Upper lobe of right lung (tissue), 1 donor: ENCODE measurements around the gene SKIC8. TPM values are rescaled to one million over a fixed set of nuclear protein-coding genes. Genes with fewer than 3 reads are reported as not detected.

Experiments used
- ATAC-seq: fragments of 200-7000 bp; cut with Tn5 transposase; one replicate; pipeline ENCODE4 v1.9.1; 2020; ENCODE audit warnings: mild to moderate bottlenecking, moderate library complexity
- DNase-seq: peaks from one replicate; pipeline ENCODE4 v3.0.0-alpha.2; 2020
- H3K27ac ChIP-seq: fragments of 200-600 bp; one replicate; pipeline ENCODE4 v1.8.0; 2022
- H3K27me3 ChIP-seq: fragments of 200-600 bp; one replicate; pipeline ENCODE4 v1.8.0; 2022; ENCODE audit warnings: mild to moderate bottlenecking
- H3K36me3 ChIP-seq: fragments of 200-600 bp; one replicate; pipeline ENCODE4 v1.8.0; 2022
- H3K4me1 ChIP-seq: fragments of 200-600 bp; one replicate; pipeline ENCODE4 v1.8.0; 2022
- H3K4me3 ChIP-seq: fragments of 200-600 bp; one replicate; pipeline ENCODE4 v1.8.0; 2022; ENCODE audit warnings: mild to moderate bottlenecking
- H3K9me3 ChIP-seq: fragments of 200-600 bp; one replicate; pipeline ENCODE4 v1.8.0; 2022
- intact Hi-C: fragments of 100-400 bp; cut with DNase I; formaldehyde crosslinking; loops from one replicate; pipeline ENCODE4 v1.11.0; 2022
- total RNA-seq: library from RNA; stranded (reverse); fragmentation: NEBNext Ultra II Directional; extraction: Animal tissue kit (Norgen Biotek cat#: 25700); gene quantifications from one replicate; pipeline ENCODE4 v1.2.1, GENCODE V29; 2021
- TF ChIP-seq, protein P1 (sequence below): fragments of 200-600 bp; IDR thresholded peaks from one replicate; pipeline ENCODE4 v1.8.0; 2022; ENCODE audit warnings: antibody characterized with exemption
- donor health status: DM: no; HTN: yes; CAD: no; lungs with severe emphysema.

SKIC8 gene
- total RNA-seq, 1 donor from 2014 or later: 37.9 TPM

DNA sequence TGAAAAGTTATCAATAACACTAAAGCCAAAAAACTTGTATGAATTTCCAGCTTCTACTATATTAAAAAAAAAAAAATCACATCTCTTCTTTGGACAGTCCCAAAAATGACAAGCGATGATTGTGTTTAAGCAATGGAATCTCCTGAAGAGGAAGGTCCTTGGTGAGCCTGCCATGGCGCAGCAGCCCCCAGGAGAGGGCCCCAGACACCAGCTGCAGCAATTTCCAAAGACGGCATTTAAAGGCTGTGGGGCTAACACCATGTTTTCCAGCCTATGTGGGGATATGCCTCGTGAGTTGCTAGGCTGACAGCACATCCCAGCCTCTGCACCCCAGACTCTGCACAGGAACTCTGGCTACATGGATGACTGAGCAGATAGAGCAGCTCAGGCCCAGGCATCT lies 14.7 kb downstream of the SKIC8 start:
- Histone ChIP-seq H3K9me3 (no peaks in the 10 kb centered on the region), H3K4me1 (peaks cover 2% of the 10 kb centered on the region), H3K27me3 (no peaks in the 10 kb centered on the region), H3K4me3 (no peak overlapping the region), H3K36me3 (peaks cover 97% of the 10 kb centered on the region), H3K27ac (no peak overlapping the region)
- TF ChIP-seq, protein P1, sequence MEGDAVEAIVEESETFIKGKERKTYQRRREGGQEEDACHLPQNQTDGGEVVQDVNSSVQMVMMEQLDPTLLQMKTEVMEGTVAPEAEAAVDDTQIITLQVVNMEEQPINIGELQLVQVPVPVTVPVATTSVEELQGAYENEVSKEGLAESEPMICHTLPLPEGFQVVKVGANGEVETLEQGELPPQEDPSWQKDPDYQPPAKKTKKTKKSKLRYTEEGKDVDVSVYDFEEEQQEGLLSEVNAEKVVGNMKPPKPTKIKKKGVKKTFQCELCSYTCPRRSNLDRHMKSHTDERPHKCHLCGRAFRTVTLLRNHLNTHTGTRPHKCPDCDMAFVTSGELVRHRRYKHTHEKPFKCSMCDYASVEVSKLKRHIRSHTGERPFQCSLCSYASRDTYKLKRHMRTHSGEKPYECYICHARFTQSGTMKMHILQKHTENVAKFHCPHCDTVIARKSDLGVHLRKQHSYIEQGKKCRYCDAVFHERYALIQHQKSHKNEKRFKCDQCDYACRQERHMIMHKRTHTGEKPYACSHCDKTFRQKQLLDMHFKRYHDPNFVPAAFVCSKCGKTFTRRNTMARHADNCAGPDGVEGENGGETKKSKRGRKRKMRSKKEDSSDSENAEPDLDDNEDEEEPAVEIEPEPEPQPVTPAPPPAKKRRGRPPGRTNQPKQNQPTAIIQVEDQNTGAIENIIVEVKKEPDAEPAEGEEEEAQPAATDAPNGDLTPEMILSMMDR: no peak
- ATAC-seq: no peak
- intact Hi-C loops: no loop called here
- no peak for DNase-seq

DNA sequence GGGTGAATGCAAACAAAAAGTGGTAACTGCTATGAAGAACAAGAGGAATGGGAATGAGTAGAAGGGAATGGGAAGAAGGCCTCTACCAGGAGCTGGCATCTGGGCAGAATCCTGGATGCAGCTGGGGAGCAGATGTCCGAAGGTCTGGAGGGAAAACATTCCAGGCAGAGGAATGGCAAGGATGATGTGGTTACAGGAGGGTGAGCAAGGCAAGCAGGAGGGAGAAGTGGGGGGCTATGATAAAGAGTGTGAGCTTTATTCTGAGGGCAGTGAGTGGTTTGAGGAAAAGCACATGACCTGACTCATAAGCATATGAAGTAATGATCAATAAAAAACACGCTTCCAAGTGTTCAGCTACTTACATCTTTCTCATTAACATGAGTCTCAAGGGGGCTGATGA lies 17.1 kb downstream of the SKIC8 start:
- intact Hi-C loops: no loop called here
- TF ChIP-seq, protein P1: no peak
- ATAC-seq: no peak
- H3K36me3 ChIP-seq: peaks cover 79% of the 10 kb centered on the region
- no peak for DNase-seq
- no peaks in the 10 kb centered on the region for H3K4me1 ChIP-seq
- no peak overlapping the region for H3K4me3 ChIP-seq
- H3K9me3 ChIP-seq: no peaks in the 10 kb centered on the region
- no peak overlapping the region for H3K27ac ChIP-seq
- H3K27me3 ChIP-seq: no peaks in the 10 kb centered on the region

DNA sequence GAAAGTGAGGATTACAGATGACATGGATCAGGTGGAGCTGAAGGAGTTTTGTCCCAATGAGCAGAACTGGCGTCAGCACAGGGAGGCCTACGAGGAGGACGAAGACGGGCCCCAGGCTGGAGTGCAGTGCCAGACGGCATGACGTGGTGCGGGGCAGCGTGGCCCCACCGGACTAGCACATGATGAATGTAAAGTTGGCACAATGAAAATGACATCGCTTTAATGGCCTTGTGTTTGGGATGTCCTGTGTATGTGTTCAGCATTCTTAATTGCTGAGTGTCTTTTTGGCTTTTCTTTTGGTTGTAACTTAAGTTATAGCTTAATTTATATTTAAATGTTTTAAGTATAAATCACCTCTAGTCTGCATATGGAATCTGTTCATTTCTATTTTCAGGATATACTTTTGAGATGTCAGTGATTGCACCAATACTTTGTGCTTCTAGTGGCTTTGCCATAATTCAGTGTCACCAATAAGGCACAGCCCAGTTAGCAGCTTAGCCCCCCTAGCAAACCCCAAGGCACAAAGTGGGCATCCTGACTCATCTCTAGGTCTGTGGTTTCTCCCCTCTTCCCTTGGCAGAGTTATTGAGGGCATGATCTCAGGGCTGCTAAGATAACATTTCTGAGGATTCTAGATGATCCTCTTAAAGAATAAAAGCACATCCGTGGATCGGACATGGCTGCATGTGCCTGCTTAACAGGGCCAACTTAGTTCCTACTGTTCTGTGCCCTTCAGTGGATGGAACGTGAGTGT lies 18.9 kb downstream of the SKIC8 start:
- no peak for DNase-seq
- H3K4me1 ChIP-seq: no peaks in the 10 kb centered on the region

DNA sequence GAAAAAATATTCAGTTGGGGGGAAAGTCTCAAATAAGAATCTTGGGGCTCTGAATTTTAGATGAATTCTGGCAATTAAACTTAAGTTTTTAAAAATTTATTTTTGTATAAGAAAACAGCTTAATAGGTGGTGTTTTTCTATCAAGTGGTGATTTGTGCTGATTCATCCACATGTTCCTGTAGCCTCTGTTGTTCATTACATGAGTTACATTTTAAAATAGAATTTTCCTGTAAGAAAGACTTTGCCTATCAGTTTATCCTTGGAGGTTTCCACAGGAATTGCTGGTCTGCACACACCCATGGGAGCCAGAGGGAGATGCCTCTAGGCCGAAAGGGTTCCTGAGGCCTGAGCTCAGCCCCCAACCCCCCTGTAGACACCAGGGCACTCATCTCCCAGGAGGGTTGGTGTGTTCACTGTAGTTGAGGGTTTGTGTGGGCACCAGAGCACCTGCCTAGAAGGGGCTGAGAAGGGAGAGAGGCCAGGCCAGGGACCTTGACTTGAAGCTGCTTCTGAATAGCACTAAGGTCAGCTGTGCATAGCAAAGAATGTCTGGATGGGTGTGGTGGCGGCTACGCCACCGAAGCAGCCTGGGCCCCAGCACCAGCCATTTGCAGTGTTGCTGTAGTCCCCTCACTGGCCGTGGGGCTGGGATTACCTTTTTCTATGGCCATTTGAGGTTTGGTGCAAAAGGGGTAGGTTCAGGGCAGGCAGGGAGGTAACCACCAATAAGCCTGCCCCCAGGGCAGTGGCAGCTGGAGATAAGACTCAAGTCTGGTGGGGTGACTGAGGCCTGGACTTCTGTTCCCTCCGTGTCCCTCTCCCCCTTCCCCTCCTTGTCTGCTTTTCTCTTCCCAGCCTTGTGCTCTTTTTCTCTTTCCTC lies 23.1 kb downstream of the SKIC8 start:
- Histone ChIP-seq H3K36me3 (peaks cover 39% of the 10 kb centered on the region), H3K27me3 (no peaks in the 10 kb centered on the region), H3K4me3 (no peak overlapping the region), H3K9me3 (no peaks in the 10 kb centered on the region), H3K4me1 (no peaks in the 10 kb centered on the region), H3K27ac (no peak overlapping the region)
- no peak for DNase-seq
- TF ChIP-seq, protein P1: no peak
- intact Hi-C loops: no loop called here
- ATAC-seq: no peak

More for the DNA sequence above, 18.9 kb downstream of the SKIC8 start:
- Histone ChIP-seq H3K9me3 (no peaks in the 10 kb centered on the region), H3K27ac (no peak overlapping the region), H3K36me3 (peaks cover 61% of the 10 kb centered on the region), H3K27me3 (no peaks in the 10 kb centered on the region), H3K4me3 (no peak overlapping the region)
- no peak for ATAC-seq
- TF ChIP-seq, protein P1: no peak
- intact Hi-C loops: no loop called here

DNA sequence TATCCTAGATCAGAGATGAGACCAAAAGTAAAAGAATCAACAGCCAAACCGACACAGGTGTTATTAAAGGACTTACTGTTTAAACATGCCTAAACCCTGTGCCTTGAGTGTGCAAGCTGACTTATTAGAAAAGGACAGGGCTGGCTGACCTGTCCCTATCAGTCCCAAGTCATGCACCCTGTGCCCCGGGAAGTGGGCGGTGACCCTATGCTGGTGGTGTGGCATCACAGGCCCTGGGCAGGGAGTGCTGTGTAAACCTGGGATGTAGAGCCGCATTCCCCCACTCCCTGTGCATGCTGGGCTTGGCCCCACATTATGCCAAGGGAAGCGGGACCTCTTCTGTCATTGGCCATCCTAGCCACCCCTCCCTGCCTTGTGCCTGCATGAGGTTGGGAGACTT lies 24.4 kb downstream of the SKIC8 start:
- peaks cover 26% of the 10 kb centered on the region for H3K36me3 ChIP-seq
- H3K4me1 ChIP-seq: no peaks in the 10 kb centered on the region
- intact Hi-C loops: no loop called here
- no peaks in the 10 kb centered on the region for H3K27me3 ChIP-seq
- no peak for ATAC-seq
- no peak overlapping the region for H3K27ac ChIP-seq
- TF ChIP-seq, protein P1: no peak
- no peak for DNase-seq
- H3K9me3 ChIP-seq: no peaks in the 10 kb centered on the region
- no peak overlapping the region for H3K4me3 ChIP-seq
